ENCODE measurements around the gene CDH13.

The CDH13 gene

DNA sequence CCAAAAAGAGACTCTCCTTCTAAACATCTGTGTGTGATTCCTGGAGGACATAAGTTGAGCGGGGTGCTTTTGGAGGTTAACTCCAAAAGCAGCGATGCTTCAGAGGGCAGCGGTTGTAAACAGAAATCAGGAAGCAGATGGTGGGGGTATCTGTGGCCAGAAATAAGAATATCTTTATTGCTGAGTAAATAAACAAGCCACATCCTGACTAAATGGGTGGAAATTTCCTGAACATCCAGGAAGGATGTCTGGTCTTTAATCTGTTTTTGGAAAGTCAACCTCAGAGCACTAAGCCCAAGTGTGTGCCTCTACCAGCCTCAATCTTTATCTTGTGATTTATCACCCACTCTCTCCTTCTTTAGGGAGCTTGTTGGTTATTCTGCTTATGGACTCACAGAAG, 123.3 kb downstream of the CDH13 start:
- no peak for DNase-seq (ENCODE audit: low spot score)

DNA sequence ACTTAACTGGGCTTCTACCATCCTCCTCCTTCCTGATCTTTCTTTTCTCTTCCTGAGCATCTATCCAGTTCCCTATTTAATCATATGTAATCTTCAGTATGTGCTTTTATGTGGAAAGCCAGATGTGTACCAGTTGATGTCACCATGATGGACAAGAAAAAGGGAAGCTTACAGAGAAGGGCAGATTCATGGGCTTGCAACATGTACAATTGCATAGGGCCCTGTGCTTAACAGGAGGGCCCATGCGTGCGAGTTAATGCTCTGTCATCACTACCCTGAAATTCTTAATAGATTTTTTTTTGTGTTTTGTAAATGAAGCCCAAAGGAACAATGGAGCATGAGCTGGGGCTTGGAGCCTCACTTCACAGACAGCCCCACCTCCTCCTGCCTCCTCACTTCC, 124.3 kb downstream of the CDH13 start:
- no peak for DNase-seq (ENCODE audit: low spot score)

DNA sequence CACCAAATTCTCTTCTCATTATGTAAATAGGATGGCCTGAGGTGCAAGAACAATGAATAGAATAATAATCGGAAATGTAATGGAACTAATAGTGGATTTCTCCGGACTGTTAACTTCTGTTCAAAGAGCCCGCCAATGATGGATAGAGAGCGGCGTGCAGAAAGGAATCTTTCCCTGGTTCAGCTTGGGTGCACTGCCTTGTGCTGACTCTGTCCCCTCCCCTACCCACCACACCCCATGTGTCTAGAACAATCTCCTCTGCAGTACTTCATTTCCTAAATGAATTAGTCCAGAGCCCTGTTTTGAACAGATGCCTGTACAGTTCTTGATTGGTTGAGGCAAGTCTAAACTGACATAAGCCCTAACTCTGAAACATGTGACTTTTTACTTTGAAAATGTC, 125.4 kb downstream of the CDH13 start:
- no peak for DNase-seq (ENCODE audit: low spot score)

DNA sequence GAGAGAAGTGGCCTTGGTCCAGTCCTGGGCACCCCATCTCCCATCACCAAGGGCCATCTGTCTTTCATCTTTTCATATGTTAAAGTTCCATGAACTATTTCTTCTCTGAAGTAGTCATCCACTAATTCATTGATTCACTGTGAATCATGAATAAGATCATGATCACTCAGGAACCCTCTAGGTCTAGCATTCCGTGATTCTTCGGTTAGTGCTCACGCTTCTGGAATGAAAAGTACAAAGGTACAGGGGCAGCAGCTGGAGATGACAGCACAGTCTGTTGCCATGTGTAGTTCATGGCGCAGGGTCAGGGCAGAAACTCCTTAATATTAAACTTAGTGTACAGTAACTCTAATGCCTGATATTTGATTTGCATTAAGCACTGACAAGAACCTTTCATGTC, 127.1 kb downstream of the CDH13 start:
- DNase-seq (ENCODE audit: low spot score): no peak

DNA sequence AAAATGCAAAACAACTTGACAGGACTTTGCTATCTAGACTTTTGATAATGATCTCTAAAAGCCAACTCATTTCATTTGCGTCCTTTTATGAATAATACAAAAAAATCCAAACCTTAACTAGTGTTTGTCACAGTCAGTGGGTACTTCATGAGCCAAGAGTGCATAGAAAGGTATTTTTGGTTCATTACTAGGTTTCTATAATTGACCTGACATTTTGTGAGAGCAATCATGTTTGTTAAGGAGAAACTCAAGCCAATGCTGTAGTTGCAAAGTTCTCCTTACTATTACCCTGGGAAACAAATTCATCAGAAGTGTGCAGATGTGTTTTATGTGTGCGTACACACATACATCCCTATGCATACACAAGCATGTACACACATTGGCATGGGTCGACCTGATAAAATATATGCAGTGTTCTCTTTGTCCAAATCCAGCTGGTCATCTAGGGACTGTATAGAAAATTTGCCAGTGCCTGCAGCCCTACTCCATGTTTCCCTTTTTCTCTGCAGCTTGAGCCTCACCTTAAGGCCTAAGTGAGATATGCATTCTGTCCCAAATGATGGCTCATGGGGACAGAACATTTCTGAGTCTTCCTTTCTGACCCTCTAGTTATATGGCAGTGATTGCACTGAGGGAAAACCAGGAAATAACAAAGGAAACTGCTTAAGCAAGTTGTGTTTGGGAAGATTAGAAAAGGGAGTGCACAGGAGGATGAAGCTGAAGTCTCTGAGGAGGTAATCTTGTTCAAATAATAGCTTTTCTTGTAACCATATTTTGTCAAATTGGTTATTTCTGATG, 128.1 kb downstream of the CDH13 start:
- no peak for DNase-seq (ENCODE audit: low spot score)

DNA sequence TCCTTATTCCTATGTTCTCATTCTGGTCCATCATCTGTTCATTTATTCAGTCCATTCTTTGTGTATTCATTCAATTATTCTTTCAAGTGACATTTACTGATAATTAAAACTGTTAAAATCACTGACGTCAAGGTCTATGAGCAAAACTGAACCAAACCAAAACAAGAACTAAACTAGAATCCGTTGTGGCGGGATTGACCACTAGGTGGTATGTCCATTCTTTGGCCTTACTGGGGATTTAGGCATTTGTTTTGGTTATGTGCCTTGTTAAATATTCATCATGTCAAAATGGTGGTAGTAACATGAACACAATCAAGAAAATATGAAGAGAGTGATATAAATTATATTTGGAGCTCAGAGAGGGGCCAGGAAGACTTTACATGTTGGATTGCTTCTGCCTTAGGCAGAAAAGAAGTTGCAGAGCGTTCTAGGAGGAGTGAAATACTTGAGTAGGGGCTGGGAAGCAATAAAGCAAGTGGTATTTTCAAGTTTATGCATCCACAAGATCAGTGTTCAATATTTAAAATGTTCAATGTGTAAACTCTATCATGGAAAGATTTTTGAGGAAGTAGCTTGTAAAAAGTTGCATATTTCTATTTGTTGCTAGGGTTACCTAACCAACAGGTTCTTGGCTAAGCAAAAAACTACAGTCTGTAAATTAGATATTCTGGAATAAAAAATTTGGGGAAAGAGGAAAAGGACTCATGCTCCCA, 129.0 kb downstream of the CDH13 start:
- no peak for DNase-seq (ENCODE audit: low spot score)

DNA sequence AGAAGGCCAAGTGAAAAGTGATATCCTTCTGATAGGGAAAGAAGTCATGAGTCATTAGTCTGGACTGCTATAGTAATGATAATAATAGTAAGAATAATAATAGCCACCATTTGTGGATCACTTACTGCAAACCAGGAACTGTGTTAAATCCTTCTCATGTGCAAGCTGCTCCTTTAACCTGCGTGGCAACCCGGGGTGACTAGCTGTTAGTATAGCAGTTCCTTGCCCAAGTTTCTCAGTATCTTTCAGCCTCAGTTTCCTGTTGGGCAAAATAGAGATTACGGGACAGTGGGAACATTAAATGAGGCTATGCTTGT, 129.5 kb downstream of the CDH13 start:
- DNase-seq (ENCODE audit: low spot score): no peak

DNA sequence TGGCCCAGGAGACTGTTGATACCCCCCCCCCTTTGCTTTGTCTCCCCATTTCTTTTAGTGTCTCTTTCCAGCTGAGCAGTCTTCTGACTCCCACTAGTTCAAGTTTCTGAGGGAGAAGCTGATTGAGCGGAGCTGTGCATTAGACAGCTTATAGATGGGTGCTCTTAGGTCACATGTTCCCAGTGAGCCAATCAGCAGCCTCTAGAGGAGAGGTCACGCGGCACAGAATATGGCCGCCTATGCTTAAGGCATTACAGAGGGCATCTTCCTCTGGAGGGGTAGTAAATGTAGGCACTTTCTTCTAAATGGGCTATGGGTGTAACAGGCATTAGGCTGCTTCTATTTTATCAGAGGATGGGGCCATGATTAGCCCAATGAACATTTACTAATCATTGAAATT, 131.6 kb downstream of the CDH13 start:
- DNase-seq (ENCODE audit: low spot score): no peak

DNA sequence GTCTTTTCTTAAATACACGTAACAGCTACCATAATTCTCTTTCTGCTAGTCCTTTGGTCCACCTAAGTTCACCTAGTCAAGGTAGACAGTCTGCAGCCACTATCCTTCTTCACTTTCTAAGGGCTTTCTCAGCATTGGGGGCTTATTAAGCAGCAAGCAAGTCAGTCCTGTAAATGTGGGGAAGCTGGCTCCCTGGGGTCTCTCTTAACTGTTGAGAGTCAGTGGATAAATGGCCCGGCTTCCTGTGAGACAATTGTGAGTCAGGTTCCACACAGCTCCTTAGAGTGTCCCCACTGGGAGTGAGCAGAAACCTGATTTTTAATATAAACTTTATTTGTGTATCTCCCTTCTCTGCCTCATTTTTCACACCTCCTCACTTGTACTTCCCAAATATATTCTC, 132.1 kb downstream of the CDH13 start:
- DNase-seq (ENCODE audit: low spot score): no peak

DNA sequence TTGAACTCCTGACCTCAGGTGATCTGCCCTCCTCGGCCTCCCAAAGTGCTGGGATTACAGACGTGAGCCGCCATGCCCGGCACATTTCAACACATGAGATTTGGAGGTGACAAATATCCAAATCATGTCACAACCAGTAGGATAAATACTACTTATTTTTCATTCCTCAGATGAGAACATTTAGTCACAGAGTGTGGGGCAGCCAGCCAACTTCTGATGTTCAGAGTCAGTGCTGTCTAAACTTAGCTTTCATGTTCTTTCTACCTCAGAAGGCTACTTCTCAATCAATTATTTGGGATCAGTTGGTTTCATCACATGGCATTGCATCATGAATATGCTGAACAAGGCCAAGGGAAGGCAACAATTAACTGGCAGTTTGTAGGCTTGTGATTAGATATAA, 134.5 kb downstream of the CDH13 start:
- DNase-seq (ENCODE audit: low spot score): no peak

DNA sequence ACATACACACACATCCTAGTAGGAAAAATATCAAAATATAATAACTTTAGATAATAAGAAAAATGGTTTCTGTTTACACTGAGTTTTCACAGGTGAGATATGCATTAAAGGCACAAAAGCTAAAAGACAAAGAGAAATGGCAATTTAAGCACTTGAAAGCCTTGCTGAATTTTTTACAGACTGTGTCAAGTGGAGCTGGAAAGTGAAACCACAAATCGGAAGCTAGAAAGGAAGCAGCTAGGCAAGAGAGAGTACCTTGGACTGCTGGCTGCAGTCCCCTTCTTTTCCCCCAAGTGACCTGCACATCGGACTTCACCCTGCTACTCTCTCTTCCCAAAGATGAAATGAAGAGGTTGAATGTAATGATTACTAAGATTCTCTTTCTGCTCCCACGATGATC, 135.1 kb downstream of the CDH13 start:
- DNase-seq (ENCODE audit: low spot score): no peak

DNA sequence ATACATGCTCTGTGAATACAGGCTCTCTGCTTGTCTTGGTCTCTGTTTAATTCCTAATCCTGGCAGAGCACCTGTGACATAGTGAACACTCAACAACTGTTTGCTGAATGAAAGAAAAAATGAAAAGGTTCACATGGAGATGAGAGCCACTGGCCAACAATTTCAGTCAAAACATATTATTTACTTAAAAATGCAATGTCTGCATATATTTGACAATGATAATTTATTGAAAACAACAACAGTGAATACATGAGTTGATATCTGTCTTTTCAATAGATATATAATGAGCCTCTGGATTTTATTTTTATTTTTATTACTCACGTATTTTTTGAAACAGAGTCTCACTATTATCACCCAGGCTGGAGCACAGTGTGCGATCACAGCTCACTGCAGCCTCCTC, 136.6 kb downstream of the CDH13 start:
- DNase-seq (ENCODE audit: low spot score): no peak

DNA sequence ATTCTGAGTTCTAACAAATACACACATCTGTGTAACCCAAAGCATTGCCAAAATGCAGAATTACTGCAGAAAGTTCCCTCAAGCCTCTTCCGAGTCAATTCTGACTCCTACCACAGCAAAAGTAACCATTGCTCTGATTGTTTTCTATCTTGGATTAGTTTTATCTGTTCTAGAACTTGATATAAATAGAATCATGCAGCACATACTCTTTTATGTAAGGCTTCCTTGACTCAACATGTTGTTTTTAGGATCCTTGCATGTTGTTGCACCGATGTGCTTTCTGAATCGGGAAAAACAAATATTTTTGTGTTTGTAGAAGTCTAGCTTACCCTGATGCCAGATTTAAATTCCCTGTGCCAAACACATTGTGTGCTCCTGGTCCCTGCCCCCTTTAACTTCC, 140.4 kb downstream of the CDH13 start:
- DNase-seq (ENCODE audit: low spot score): no peak

DNA sequence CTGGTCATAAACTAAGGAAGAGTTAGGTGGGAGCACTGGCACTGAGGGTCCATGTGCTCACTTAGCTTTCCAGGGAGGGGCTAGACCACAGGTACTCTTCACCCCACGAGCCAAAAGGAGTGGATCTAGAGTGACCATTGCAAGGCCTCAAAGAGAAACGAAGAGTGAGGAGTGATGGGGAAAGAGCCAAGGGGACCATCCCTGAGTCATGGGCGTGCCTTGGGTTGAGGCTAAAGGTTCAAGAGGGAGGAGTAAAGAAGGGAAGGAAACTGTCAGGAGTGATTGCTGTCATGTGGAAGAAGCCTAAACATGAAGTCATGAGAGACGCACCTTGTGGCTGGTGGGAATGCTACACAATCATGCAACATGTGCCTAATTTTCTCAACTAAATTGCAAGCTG, 141.0 kb downstream of the CDH13 start:
- no peak for DNase-seq (ENCODE audit: low spot score)

DNA sequence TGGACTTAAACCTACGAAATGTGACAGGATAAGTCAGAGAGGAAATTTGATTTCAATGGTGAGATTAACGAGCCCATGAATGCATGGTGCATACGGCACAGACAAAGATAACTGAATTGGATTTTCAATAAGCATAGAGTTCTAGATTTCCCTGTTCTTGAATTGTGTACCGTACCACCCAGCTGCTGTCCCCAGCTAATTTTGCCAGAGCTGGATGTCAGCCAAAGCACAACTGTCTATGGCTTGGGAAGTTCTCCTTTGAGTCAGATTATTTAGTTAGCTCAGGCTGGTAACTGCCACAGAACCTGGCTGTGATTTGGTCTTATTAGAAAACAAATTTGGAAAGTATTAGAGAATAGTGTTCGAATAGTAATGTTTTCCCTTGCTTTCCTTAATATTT, 143.1 kb downstream of the CDH13 start:
- DNase-seq (ENCODE audit: low spot score): no peak

DNA sequence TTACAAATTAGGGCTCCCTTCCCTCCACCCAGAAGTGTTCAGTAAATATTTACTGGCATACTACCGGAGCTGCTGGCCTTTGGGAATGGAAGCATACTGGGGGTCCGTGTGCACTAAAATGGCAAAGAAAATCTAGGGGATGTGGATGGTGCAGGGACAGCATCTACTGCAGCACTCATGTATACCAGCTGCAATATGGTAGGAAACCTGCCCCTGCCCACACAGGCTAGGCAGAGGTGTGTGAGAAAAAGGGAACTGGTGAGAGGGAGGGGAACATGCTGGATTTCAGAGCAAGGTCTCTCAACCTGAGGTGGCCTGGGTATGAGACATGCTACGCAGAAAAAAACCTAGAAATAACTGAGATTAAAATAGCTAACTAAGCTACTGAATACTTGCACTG, 145.4 kb downstream of the CDH13 start:
- no peak for DNase-seq (ENCODE audit: low spot score)

DNA sequence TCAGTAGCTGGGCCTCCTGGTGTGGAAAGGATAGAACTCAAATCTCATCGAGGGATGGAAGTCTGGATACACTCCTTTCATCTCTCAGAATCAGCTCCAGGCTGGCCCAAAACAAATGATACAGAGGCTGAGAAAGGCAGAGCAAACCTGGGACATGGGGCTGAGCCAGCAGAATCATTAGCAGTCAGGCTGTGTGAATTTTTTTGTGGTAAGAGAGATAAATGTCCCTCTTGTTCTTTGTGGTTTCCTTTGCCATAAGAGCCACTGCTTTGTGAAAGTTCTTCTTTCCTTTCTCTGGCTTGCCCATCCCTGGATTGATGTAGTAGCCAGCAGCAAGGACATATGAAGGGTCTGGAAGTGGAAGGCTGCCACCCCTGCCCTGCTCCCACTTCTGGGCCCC, 146.2 kb downstream of the CDH13 start:
- DNase-seq (ENCODE audit: low spot score): peak; percentile 23

DNA sequence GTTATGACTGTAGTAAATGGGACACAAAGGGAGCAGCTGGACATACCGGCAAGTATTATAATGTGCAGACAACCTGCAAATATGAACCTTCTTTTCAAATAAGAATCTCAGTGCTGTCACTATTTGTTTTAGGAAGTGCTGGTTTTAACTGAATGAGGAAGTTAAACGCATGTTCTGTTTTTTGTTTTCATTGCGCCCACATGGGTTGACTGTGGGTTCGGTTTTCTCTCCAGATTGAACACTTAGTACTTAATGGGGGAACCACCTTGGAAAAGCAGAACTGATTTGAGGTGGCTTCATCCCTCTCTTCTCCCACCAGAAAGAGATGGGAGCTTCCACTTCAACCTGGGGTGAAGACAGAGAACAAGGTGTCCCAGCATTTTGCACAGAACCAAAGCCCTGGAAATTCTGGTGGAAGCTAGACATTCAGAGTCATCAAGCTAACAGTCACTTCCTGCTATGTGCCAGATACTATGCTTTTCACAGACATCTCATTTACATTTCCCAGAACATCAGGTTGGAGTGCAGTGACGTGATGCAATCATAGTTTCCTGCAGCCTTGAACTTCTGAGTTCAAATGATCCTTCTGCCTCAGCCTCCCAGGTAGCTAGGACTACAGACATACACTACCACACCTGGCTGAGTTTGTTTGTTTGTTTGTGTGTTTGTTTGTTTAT, 149.8 kb downstream of the CDH13 start:
- no peak for DNase-seq (ENCODE audit: low spot score)

DNA sequence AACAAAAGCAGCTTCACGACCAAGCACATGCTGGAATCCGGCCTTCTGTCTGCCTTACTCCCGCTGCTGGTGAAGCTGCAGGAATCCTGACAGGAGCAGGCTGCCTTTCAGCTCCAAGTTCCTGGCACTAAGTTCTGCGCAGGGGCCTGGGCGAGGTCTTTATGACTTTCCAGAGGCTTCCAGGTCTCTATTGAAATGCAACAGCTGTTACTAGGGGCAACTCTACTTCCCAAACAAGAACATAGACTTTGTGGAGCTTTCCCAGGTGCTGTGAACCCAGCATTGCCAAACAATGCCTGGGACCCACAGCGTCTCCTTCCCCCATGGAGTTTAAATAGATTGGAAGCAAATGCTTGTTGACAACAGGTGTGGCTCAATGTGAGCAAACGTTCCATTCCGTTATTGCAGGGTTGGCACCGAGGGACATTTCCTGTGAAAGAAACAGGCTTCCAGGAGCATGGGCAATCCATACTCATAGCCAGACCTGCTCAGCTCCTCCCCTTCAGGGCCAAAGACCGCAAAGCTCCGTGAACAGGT, 156.0 kb downstream of the CDH13 start:
- no peak for DNase-seq (ENCODE audit: low spot score)

DNA sequence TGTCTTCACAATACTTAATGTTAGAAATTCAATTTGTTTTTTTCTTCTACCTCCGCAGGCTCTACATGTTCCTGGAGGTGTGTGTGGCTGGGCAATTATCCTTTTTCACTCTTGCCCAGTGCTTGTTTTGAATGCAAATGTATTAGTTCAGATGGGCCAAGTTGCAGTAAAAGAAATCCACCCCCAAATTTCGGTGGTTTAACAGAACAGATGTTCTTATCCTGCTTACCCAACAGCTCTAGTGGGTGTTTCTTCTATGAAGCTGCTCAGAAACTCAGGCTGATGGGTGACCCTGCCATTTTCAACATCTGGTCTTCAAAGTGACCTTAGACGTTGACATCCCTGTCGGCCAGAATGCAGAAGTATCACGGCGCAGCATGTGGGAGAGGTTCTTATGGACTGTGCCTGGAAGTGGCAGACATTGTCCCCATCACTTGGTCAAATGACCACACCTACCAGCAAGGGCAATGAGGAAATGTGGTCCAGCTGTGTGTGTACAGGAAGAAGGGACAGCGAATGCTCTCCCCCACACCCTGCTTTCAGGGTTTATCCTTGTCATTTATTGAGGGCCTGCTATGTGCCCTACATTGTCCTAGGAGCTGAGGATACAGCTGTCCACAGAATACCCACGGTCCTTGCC, 157.3 kb downstream of the CDH13 start:
- no peak for DNase-seq (ENCODE audit: low spot score)

DNA sequence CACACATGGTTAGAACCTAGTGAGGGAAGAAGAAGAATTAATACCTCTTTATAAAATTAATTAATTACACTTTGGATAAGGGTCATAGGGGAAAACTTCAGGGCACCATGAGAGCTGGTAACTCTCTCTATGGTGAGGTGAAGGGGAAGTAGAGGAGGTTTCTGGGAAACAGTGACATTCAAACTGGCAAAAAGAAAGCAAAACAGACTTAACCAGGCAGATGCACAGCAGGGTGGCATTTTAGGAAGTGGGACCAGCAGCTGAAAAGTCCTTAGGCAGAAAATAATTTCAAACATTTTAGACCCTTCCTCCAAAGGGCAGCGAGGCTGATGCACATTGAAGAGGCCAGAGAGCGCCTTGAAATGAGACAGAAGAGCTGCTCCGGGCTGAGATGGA, 157.8 kb downstream of the CDH13 start:
- no peak for DNase-seq (ENCODE audit: low spot score)

DNA sequence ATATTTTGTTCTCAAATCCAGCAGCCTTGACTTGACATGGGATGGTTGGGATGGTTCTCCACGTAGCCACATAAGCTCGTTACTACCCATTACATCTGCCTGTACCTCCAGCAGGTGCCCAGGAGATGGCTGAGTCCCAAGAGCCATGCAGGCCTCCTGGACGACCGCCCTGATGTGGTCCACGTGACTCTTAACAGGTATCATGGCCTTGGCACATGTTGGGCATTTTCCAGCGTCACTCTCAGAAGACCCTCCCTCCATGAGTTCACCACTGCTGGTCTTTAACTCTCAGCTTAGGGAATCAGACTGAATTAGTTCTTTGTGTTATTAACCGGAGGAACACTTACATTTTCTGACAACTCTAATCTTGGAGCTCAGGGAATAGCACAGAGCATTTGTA, 161.5 kb downstream of the CDH13 start:
- DNase-seq (ENCODE audit: low spot score): no peak

DNA sequence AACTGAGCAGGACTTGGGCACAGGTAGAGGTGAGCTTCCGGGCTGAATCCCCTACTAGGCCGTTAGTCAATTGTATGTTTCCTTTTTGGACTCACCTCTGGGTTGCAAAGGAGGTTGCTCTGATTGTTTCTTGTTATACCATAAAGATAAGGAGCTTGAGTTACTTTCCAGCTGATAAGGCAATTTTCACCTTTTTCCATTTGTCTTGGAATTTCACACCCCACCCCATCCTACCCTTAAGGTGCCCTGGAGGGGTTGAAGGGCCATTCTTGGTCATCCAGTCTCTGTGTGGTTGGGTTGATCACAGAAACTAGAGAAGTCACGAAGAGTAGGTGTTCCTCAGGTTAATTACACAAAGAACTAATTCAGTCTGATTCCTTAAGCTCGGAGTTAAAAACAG, 162.2 kb downstream of the CDH13 start:
- no peak for DNase-seq (ENCODE audit: low spot score)

Data from COLO829 (cell line).